DND-41 (cell line): ENCODE measurements around the gene ZNF730.

Experiments used
- CTCF ChIP-seq: IDR thresholded peaks from 2 replicates; pipeline ENCODE4 v1.5.1; 2012; ENCODE audit warnings: borderline replicate concordance, low read length, moderate library complexity, mild to moderate bottlenecking; ENCODE audit not compliant: poor library complexity, severe bottlenecking; ENCODE audit errors: extremely low read depth
- EZH2 ChIP-seq: IDR thresholded peaks from 3 replicates; pipeline ENCODE4 v1.6.1; 2012; ENCODE audit warnings: borderline replicate concordance, low read depth, mild to moderate bottlenecking, moderate library complexity, low read length, inconsistent platforms; ENCODE audit not compliant: severe bottlenecking

- no peak for TF ChIP-seq CTCF
- TF ChIP-seq EZH2, result no peak
Measured at GRCh38 chr19:23095418-23095817, 21.4 kb upstream of the ZNF730 start.
